ENCODE measurements around the gene MFAP3.
A peak's percentile ranks its signal among the peaks of the same experiment; 100 is the strongest.

The MFAP3 gene

GRCh38 chr5:154092356-154093141 is 53.8 kb downstream of the MFAP3 start:
- DNase-seq (ENCODE audit: low read depth) = peak; percentile 94

DNA sequence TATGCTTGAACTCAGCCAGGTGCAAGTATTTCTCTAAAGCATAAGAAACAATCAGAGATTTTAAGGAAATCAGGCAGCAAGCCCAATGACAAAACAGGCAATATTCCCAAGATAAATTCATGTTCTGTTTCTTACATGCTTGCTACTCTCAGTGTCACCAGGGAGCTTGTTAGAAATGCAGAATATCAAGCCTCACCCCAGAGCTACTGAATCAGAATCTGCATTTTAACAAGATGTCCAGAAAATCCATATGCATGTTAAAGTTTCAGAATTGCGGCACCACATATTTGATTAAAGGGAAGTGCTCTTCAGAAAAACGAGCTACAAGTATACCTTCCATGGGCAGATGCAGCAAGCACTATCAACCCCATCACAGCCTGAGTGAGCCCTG is 54.4 kb downstream of the MFAP3 start:
- no peak for DNase-seq (ENCODE audit: low read depth)

- no peak for DNase-seq (ENCODE audit: low read depth)
Observed at GRCh38 chr5:154095904-154096303, 57.1 kb downstream of the MFAP3 start.

GRCh38 chr5:154097031-154097430 is 58.3 kb downstream of the MFAP3 start:
- no peak for DNase-seq (ENCODE audit: low read depth)

- no peak for DNase-seq (ENCODE audit: low read depth)
Observed at GRCh38 chr5:154098465-154098864, 59.7 kb downstream of the MFAP3 start.

GRCh38 chr5:154101184-154101583 is 62.4 kb downstream of the MFAP3 start:
- DNase-seq (ENCODE audit: low read depth) = no peak

DNA sequence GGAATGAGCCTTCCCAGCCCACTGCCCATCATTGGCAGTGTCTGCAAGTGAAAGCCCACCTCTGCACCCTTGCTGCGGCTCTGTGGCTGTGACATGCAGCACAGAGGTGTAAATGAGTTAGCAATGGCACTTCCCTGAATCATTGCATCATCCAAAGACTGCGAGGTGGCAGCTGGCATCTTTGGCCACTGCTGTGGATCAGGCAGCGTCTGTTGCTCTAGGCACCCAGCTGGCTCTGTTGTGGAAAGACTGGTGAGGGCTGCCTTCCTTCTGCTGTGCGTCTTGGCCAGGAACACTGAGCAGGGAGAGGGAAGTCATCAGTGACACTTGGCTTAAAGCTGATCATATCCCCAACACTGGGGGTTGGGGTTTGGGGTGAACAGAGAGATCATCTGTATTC is 64.5 kb downstream of the MFAP3 start:
- no peak for DNase-seq (ENCODE audit: low read depth)

Measured in iris pigment epithelial cell (primary cell).